HG02981 (cell line): ENCODE data around the gene COG8.
"Not testable (repeated sequence)": the region's sequence is repeated elsewhere in the genome, so short reads cannot be mapped to it uniquely, and the experiment has no call there.

Experiments used
- ATAC-seq: cut with Tn5 transposase; IDR thresholded peaks from one replicate; pipeline ENCODE4 v1.9.1; 2021; ENCODE audit warnings: mild to moderate bottlenecking, moderate library complexity; ENCODE audit not compliant: unreplicated experiment

The COG8 gene

DNA sequence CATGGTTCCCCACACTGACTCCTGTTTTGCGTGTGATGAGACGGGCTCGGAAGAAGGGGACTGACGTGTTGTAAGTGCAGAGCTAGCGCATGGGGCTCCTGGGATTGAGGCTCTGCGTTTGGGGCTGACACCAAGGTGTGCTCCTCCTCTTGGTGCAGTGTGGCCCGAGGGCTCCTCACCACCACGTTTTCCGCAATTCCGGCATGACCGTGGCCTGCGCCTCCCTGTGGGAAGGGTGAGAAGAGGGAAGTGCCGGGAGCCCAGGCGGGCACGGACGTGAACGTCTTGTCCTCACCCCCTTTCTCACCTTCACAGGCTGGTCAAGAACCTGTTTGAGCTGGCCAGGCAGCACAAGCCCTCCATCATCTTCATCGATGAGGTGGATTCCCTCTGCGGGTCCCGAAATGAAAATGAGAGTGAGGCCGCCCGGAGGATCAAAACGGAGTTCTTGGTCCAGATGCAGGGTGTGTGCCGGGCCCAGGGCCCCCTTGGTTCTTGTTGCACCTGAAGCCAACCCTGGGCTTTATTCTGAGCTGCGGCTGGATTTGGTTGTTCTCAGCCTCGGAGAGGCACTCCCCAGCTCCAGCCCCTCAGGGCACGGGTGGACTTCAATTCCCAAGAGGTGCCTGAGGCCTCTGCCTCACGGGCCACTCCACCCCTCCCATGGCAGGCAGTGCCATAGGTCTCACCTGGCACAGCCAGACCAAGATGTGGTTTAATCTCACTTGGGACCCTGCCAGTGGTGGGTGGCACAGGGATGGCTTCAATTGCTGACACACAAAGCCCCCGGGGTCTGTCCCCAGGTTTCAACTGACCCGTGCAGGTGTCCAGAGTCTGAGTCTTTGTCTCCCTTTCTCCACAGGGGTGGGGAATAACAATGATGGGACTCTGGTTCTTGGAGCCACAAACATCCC lies 19.3 kb downstream of the COG8 start:
- no peak for ATAC-seq

DNA sequence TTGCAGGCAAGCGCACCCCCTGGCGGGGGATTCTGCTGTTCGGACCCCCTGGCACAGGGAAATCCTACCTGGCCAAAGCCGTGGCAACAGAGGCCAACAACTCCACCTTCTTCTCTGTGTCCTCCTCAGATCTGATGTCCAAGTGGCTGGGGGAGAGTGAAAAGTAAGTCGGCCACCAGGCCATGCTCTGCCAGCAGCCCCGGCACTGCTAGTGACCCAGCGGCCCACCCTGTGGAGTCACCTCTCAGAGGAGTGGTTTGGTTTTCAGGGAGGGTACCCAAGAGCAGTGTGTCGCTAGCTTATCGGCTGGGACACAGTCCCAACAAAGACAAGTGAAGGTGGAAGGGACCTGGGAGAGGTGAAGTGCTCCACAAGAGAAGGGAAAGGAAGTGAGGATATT lies 20.0 kb downstream of the COG8 start:
- ATAC-seq: no peak

DNA sequence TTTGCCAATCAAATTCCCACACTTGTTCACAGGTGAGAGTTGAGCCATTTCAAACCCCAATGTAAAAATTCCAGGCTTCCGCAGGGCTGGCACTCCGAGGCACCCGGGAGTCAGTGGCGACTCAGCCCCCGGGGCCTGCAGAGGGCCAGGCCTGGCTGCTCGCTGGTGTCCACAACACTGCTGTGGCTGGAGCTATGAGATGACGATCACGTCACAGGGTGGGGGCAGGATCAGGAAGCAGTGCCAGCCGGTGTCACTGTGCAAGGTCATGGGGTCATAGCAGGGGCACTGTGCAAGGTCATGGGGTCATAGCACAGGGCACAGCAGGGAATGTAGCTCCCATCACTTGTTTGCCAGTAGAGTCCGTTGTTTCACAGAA lies 20.5 kb downstream of the COG8 start:
- no peak for ATAC-seq

DNA sequence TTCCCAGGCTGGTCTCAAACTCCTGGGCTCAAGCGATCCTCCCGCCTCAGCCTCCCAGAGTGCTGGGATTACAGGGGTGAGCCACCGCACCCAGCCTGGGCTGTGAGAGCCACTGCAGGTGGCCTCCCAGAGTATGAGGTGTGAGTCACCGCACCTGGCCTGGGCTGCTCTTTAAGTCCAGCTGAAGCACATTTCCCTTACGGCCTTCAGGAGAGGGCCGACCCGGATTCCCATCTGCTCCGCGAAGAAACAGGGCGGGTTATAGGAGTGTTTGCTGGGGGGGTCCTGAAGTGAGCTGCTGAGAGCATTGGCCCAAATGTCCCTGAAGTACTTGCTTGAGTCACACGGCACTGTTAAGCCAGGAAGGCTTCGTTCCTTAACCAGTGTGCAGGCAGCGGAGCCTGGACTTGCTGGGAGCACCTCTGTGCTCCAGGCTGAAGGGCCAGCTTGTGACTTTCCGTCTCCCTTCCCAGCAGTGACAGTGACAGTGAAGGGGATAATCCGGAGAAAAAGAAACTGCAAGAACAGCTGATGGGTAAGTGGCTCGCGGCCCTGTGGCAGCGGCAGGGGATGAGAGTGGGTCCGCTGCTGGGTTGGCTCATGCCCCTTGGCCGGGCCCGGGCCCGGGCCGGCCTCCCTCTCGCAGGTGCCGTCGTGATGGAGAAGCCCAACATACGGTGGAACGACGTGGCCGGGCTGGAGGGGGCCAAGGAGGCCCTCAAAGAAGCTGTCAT lies 21.0 kb downstream of the COG8 start:
- no peak for ATAC-seq

DNA sequence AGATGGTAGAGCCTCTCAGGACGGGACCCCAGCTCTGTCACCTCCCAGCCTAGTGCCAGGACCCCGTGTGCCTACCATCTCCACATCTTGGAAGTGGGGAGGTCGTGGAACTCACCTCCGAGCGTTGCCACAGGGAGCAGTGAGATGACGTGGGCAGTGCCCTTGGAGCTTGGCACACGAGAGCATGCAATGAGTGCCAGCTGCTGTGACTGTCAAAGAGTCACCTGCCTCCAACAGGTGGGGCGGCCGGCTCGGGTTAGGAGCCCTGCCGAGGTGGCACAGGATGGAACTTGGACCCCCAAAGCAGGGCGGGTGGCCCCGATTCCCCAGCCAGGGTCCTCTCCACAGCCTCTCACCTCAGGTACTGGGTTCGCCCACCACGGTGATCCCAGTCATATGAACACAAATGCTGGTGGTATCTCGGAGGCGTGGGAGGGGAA lies 22.7 kb downstream of the COG8 start:
- no peak for ATAC-seq

DNA sequence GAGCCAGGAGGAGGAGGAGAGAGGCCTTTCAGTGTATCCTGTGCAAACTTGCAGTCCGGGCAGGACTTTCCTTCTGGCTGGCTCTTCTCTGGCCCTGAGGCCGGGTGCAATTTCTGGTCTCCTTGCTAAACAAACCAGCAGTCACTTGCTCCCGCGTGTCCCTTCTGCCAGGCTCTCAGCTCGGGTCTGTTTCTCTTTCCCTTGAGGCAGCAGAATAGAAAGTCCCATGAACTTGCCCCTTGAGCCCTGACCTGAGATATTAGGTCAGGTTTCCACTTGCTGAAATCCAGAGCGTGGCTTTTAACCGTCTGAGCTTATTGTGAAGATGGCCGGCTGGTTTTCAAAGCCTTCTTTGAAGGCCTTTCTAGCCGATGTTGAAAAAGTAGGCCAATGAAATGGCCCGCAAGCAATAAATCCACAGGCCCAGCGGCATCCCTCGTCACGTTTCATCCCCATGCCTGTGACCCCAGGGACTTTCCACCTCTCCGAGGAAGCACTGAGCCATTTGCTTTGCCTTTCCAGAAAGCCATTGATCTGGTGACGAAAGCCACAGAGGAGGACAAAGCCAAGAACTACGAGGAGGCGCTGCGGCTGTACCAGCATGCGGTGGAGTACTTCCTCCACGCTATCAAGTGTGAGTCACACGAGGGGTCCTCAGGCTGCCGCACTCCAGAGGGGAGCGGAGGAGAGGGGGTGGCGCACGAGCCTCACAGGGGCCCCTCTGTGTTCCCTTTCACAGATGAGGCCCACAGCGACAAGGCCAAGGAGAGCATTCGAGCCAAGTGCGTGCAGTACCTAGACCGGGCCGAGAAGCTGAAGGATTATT lies 23.7 kb downstream of the COG8 start:
- ATAC-seq: no peak

DNA sequence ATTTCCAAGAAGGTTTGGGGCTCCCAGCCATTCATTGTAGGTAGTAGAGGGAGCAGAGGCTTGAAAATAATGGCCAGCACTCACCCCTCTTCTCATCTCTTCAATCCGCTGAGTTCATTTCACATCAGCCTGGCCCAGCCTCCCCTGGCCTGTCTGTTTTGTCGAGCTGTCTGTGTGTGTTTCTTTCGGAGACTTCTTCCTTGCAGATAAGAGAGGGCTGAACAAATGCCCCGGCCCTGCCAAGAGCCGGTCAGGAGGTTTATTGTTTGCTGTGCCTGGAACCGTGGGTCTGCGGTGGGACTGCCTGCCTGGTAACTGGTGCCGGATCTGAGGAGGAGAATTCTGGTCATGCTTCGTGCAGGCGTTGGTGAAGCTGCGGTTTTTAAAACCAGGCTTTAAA lies 24.8 kb downstream of the COG8 start:
- ATAC-seq: no peak

DNA sequence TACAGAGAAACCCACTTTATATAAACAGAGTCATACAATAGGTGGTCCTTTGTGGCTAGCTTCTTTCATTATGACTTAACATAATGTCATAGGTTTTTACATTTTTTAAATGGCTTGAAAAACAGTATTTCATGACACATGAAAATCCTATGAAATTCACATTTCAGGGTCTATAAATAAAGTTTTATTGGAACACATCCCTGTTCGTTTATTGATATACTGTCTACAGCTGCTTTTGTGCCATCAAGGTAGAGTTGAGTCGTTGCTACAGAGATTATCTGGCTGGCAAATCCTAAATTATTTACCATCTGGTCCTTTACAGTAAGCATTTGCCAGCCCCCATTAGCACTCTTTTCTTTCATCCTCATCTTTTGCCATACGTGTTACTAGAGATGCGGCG lies 25.9 kb downstream of the COG8 start:
- no peak for ATAC-seq

DNA sequence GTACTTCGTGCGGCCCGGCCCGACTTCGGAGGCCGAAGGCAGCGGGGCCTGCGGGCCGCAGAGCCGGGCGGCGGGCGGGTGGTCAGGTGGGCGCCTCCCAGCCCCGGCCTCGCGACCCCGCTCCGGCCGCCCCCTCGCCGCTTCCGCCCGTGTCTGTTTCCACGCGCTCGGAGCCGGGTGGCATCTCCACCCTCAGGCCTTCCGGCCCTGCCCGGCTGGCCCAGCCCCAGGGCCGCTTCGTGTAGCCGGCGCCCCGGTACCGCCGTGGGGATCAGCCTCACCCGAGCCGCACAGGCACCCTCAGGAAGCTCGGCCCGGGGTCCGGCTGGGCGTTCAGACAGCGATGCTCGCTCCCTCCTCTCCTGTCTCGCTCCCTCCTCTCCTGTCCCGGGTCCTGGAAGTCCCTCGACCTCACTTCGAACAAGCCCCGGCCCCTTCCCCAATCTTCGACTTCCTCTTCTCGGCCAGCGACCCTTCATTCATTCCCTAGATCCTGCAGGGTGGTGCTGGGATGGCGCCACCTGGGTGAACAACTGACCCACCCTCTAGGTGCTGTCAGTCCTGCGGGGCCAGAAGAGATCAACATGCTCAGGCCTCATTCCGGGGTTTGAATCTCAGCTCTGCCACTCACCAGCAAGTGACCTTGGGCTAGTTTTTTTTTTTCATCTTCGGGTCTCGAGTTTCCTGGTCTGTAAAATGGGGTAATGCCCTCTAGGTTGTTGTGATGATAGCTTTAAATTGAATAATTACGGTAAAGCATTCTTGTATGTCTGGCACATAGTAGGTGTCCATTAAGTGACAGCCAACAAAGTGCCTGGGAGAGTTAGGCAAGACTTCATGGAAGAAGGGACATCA lies 27.6 kb downstream of the COG8 start:
- peak; percentile 42 for ATAC-seq

DNA sequence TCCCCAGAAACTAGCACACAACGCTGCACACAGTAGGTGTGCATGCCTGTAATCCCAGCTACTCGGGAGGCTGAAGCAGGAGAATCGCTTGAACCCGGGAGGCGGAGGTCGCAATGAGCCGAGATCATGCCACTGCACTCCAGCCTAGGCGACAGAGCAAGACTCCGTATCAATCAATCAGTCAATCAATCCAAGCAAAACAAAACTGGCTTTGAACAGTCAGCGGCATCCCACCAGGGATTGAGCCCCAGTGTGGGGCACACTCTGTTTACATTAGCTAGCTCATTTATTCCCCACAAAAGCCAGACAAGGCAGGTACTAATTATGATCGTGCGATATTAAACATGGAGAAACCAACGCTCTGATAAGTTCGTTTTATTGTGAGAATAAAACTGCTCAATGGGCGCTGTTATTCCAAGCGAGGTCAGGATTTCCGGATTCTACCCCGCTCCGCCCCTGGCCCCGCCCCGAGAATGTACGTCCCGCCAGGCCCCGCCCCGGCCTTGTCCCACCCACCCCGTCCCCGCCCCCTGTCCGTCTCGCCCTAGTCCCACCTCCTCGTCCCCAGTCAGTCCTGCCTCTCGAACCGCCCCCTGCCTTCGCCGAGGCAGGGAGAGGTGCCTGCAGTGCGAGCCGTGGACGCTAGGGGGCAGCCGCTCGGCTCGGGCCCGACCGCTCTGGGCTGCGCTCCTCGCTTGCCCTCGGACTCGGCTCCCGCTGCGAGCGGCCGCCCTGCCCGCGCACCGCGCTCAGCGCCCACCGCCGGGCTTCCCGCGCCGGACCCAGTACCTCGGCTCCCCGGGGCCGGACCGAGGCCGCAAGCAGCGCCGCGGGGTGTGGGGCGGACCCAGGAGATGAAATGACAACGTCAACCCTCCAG lies 28.5 kb downstream of the COG8 start, which contains the start of gene VPS4A:
Gene VPS4A (plus strand): TSS at position 698 of the 880 bp plus-strand sequence. CDS start 162 bp downstream, at position 860.
- peak; percentile 91 for ATAC-seq

DNA sequence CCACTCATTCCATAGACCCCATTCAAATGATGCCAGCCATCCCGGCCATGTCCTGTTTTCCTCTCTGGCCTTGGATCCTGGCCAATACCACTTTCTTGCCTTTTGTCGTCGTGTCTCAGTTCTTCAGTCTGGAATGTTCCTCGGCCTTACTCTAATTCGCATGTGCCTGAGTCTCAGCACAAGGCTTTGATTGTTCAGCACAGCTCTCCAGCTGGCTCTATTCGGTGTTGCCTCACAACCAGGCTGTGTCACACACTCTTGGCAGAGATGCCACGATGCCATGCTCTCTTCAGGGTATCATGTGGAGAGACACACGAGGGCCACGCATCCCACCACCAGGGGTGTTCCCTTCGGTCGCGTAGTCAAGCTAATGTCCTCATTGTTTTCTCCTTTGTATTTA lies 30.0 kb downstream of the COG8 start:
- ATAC-seq: no peak

DNA sequence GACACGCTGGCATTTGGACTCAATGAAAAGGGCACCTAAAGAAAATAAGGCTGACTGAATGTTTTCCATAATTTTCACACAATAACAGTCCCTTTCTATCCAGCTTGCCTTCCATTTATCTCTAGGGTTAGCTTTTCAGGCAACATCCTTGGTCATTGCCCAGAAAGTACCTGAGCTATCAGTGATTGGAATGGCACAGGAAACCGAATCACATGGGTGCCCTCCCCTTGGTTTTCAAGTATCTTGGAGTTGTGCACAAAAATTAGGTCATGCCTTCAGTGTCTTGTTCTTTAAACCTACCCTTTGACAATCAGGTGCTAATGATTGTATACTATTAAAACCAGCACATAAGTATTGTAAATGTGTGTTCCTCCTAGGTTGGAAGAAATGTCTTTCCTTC lies 31.5 kb downstream of the COG8 start:
- ATAC-seq: no peak

DNA sequence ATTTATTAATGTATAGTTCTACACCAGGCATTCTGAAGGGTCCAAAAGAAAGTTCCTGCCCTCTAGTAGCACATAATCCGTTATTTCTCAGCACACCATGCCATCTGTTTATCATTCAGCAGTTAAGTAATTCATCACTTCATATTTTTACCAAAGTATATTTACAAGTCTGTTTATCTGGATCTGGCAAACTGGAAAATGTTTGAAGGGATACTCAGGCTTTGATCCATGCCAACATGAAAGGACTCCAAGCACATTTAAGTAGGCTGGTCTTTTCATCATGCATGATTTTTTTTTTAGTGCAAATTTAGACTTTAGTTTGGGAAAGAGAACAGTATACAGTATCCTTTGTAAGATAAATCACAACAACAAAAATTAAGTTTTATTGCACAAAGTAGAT lies 32.3 kb downstream of the COG8 start:
- ATAC-seq: no peak

DNA sequence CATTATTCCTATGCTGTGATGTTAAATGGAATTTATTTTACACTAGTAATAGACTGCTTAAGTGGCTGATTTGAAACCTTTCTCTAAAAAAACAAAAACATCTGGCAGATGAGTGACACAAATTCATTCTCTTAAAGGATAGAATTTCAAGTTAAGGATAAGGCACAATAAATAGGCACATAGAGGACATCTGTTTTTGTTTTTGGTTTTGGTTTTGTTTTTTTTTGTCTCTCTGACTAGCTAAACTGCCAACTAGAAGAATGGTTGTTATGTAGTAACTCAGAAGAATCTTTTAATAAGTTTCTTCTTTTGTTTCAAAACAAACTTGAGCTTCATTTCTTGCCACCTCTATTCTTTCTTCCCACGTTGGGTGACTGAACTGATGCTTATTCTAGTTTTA lies 33.3 kb downstream of the COG8 start:
- ATAC-seq: no peak

DNA sequence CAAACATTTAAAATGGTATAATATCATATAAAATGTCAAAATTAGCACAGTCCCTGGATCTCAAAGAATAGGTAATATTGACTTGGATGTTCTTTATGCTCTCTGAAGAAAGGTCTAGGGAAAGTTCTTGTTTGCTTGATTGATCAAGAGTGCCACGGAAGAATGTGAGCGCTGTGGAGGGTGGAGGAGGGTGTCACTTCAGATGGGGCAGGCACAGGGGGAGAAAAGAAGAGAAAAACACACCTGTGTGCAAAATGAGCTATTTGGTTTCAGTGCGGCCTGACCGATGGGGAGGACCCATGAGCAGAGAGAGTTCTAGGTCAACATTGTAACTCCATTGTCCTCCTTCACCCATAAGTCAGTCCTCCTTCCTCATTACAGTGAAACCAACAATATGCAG lies 37.1 kb downstream of the COG8 start:
- no peak for ATAC-seq

DNA sequence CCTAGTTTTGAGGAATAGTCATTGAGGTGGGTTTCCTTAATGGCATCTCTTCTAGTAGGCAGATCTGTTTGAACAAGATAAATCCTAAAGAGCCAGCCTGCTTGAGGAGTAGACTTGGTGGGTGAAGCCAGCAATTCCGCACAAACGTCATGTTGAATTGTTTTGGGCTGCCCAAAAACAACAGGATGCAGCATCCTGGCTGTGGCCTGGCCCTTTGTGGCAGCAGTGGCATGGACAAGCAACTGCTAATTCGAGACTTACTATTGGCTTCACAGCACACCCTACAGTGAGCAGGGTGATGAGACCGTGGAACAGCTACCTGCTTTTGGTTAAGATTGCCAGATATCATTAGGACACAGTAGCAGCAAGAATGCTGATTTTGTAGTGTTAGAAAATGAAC lies 37.5 kb downstream of the COG8 start:
- ATAC-seq: no peak

DNA sequence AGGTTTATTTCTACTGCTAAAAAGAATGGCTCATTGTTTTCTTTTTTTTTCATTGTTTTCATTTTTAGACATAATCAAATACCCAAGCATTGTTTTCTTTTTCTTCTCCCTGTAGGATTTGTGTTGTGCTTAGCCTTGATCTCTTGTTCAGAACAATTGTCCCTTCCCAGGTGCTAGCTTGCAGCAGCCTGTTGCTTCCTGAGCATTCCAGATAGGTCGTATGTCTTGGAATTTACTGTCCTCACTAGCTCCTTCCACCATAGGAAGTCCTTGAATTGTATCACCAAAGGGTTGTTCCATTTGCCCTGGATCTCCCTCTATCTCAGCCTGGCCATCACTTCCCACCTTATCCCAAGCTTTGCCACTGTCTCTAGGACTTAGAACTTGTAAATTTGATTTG lies 38.2 kb downstream of the COG8 start:
- ATAC-seq: no peak

DNA sequence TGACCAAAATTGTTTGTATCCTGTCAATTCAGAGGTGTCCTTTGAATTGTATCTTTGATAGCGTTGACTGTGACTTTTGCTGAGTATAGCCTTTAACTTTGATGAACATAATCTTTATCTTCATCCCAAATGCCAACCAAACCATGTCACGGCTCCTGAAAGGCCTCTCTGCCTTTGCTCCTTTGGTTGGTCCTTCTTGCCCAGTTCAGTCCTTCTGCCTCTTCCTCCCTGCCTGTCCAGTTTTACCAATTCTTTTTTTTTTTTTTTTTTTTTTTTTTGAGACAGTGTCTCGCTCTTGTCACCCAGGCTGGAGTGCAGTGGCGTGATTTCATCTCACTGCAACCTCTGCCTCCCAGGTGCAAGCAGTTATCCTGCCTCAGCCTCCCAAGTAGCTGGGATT lies 41.1 kb downstream of the COG8 start:
- no peak for ATAC-seq

DNA sequence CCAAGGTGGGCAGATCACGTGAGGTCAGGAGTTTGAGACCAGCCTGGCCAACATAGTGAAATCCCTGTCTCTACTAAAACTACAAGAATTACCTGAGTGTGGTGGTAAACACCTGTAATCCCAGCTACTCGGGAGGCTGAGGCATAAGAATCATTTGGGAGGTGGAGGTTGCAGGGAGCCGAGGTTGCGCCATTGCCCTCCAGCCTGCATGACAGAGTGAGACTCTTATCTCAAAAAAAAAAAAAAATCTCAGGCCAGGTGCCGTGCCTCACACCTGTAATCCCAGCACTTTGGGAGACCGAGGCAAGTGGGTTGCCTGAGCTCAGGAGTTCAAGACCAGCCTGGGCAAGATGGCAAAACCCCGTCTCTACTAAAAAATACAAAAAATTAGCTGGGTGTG lies 42.6 kb downstream of the COG8 start:
- ATAC-seq: not testable (repeated sequence)
